Frontal cortex (tissue), 4 donors: ENCODE measurements around the gene SPDYE17. TPM values are rescaled to one million over a fixed set of nuclear protein-coding genes. Genes with fewer than 3 reads are reported as not detected.
"Not testable (repeated sequence)": the region's sequence is repeated elsewhere in the genome, so short reads cannot be mapped to it uniquely, and the experiment has no call there.

Source experiments
- DNase-seq, 2 donors: peaks; one replicate each; pipeline ENCODE4 v3.0.0; 2012; ENCODE audit warnings: low spot score in 2 of 2
- FAIRE-seq: peaks from 2 replicates; lab custom pipeline; 2012; peaks lifted over from hg19 to GRCh38; lab: Jason Lieb, UNC
- total RNA-seq: library from RNA; depleted of rRNA; stranded (reverse); fragments of >200 nt; gene quantifications from one replicate; pipeline ENCODE4 v1.2.3, GENCODE V29; 2014
- donor health status: control.
- donor health status: control.
- donor health status: control.

The SPDYE17 gene
- total RNA-seq, 1 donor from 2014 or later, result not detected

DNA sequence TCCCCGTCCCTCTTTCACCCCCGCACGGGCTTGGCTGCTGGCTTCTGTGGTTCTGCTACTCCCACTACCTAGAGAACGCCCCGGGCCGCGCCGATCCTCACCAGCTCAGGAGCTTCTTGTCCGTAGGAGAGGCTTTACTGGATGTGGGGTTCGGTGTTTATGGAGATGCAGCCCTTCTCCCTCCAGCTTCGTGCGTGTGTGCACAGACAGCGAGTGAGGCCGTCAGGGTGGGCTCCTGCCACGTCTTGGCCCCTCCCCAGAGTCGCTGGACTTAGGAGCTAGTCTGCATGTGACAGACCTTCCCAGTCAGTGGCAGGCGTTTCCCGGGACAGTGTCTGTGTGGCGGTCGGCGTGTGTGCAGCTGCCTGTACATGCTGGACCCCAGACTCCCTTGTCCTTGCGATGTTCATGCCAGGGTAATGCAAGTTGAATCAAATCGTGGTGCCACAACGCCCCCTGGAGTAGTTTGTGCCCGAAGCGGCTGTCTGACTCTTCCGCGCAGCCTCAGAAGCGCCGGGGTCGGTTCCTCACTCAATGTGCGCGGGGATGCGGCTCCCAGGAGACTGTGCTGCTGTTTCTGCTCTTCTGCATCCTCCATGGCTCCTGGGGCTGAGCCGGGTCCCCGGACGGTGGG lies 32.6 kb downstream of the SPDYE17 start:
- not testable (repeated sequence) for FAIRE-seq, DNase-seq

DNA sequence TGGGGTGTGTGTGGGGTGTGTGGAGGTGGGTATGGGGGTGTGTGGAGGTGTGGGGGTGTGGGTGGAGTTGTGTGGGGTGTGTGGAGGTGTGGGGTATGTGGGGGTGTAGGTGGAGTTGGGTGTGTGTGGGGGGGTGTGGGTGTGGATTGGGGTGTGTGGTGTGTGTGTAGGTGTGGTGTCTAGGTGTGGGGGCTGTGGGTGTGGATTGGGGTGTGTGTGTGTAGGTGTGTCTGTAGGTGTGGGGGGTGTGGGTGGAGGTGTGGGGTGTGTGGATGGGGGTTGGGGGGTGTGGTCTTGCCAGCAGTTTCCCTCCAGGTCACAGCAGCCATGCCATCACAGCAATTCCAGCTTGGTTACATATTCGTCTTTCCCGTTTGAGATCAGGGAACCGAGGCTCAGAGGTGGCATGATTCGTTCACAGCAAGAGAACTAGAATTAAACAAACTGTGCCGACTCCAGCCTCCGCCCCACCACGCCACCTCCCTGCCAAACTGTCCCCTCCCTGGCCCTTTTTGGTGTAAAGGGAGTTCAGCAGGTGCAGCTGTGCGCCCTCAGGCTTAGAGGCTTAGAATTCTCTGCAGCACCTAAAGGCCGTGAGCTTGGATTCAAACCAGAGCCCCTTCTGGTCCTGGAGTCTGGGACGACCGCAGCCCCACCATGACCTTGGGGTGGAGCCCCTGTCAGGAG lies 33.3 kb downstream of the SPDYE17 start:
- peak in 1 of 2 donors; percentile 48 for DNase-seq
- not testable (repeated sequence) for FAIRE-seq

DNA sequence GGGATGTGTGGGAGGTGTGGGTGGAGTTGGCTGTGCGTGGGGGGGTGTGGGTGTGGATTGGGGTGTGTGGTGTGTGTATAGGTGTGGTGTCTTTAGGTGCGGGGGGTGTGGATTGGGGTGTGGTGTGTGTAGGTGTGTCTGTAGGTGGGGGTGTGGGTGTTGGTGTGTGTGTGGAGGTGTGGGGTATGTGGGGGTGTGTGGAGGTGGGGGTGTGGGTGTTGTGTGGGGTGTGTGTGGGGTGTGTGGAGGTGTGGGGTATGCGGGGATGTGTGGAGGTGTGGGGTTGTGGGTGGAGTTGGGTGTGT lies 33.9 kb downstream of the SPDYE17 start:
- FAIRE-seq (no peak), DNase-seq (no peak)

DNA sequence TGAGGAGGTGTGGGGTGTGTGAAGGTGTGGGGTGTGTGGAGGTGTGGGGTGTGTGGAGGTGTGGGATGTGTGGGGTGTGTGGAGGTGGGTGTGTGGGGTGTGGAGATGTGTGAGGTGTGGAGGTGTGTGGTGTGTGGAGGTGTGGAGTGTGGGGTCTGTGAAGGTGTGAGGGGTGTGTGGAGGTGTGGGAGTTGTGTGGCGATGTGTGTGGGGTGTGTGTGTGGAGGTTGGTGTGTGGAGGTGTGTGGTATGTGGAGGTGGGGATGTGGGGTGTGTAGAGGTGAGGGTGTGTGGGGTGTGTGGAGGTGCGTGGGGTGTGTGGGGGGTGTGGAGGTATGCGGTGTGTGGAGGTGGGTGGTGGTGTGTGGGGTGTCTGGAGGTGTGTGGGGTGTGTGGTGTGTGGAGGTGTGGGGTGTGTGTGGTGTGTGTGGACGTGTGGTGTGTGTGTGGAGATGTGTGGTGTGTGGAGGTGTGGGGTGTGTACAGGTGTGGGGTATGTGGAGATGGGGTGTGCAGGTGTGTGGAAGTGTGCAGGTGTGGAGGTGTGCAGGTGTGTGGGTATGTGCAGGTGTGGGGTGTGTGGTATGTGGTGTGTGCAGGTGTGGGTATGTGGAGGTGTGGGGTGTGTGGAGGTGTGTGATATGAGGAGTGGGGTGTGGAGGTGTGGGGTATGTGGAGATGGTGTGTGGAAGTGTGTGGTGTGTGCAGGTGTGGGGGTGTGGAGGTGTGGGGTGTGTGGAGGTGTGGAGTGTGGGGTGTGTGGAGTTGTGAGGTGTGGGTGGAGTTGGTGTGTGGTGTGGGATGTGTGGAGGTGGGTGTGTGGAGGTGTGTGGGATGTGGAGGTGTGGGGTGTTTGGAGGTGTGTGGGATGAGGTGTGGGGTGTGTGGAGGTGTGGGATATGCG lies 34.5 kb downstream of the SPDYE17 start:
- DNase-seq (peak in 1 of 2 donors; percentile 43), FAIRE-seq (no peak)

DNA sequence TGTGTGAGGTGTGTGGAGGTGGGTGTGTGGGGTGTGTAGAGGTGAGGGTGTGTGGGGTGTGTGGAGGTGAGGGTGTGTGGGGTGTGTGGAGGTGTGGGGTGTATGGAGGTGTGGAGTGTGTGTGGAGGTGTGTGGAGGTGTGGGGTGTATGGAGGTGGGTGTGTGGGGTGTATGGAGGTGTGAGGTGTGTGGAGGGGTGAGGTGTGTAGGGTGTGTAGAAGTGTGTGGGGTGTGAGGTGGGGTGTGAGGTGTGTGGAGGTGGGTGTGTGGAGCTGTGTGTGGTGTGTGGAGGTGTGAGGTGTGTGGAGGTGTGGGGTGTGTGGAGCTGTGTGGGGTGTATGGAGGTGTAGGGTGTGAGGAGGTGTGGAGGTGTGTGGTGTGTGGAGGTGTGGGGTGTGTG lies 35.2 kb downstream of the SPDYE17 start:
- DNase-seq, FAIRE-seq: not testable (repeated sequence)

DNA sequence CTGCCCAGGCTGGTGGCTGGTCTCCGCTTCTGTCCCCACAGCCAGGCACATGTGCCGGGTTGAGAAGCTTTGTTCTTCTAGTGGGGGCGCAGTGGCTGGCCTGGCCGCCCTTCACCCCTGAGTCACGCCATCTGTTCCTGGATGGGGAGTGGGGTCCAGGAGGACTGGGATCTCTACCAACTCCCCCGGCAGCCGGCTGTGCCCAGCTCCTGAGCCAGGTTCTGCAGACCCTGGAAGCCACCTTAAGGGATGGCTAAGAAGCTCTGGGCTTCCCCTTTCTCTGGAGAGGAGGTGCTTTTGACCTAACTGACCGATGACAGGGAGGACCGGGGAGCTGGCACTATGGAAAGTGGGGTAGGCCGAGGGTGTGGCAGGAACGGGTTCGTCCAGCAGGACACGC lies 37.9 kb downstream of the SPDYE17 start:
- not testable (repeated sequence) for DNase-seq, FAIRE-seq

DNA sequence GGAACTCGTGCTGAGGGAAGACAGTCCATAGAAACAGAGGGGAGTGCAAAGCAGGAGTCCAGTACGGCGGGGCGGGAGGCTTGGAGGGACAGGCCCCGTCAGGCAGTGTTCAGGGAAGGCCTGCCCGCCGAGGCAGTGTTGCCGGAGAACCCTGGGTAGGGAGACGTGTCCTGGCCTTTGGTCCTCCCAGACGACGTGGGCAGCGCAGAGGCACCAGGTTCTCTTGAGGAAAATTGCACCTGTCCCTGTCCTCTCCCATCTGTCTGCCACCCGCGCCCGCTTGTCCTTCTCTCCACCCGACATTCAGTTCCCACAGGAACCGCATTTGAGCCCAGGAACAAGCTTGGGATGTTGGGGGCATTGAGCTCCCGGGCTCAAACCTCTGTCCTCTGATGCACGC lies 38.3 kb downstream of the SPDYE17 start:
- FAIRE-seq, DNase-seq: not testable (repeated sequence)

DNA sequence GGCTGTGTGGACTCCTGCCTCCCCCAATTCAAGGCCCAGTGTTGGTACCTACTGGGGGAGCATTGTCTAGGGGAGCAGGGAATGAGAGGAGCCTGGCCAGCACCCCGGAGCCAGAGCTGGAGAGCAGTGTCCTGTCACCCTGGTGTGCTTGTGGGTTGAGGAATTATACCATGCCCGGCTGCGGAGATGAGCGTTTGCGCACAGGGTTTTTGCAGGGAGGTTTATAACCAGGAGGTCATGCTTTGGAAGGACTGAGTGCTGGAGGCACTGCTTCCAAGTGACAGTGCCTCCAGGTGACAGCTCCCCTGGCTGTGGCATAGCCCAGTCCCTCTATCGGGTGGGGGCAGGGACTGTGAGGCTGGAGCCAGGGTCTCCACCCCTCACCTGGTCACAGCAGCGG lies 39.3 kb downstream of the SPDYE17 start:
- not testable (repeated sequence) for DNase-seq, FAIRE-seq

DNA sequence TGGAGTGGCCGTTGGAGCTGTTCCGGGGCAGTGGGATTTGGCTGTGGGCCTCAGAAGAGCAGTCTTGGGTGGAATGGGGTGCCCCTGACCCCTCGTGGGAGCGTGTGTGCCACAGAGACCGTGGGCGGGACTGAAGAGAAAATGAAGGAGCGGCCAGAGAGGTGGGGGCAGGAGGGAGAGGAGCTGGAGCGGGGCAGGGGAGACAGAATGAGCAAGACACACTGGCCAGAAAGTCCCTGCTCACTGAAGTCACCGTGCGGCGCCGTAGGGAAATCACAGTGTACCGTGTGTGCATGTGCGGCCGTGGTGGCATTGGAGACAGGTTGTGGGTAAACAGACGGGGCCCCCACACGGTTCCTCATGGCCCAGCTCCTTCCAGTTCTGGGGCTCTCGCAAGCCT lies 40.0 kb downstream of the SPDYE17 start:
- DNase-seq, FAIRE-seq: not testable (repeated sequence)

DNA sequence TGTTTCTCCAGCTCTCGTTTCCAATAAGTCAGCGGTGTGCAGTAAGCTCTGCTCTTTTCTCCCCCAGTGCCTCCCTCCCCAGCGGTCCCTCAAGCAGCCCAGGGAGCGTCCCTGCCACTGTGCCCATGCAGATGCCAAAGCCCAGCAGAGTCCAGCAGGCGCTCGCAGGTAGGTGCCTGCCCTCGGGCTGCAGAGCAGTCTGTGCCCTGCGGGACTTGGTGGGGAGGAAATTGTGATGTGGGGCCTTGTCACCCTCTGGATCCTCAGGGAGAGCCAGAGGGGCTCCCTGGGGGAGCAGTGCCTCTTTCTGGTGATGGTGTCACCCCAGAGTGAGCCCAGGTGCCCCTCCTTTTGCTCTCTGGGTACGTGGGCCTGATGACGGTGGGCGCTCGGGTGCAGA lies 42.0 kb downstream of the SPDYE17 start:
- not testable (repeated sequence) for FAIRE-seq, DNase-seq

DNA sequence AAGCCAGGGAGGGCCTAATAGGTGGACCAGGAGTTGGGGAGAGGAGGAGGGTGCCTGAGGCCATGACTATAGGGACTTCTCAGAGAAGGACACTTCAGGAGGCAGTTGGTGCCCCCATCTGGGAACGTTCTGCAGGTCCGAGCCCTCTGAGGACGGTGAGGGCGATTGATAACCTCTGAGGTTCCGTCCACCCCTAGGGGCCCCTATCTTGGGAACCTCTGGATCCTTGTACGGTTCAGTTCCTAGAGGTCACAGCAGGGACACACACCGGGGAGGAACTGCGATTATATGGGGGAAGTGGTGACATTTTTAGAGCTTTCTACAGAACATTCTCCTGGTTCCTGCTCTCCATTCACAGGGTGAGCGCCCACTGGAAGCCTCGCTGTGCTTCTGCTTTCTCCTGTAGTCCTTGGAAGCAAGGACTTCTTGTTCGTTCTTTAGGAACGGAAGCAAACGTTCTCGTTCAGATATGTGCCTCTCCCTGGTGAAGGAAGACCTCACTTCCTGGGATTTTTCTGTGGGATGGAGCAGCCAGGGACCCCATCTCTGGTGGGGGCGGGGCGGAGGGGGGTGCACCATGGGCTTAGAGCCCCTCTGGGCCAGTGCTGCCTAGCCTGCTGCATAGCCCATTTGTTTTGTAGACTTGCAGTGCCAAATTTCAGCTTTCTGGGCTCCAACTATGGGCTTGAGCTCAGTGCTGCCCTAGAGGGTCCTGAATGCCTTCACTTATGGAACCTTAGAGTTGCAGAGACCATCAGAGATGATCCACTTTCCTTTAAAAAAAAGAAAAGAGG lies 46.0 kb downstream of the SPDYE17 start:
- not testable (repeated sequence) for FAIRE-seq, DNase-seq

DNA sequence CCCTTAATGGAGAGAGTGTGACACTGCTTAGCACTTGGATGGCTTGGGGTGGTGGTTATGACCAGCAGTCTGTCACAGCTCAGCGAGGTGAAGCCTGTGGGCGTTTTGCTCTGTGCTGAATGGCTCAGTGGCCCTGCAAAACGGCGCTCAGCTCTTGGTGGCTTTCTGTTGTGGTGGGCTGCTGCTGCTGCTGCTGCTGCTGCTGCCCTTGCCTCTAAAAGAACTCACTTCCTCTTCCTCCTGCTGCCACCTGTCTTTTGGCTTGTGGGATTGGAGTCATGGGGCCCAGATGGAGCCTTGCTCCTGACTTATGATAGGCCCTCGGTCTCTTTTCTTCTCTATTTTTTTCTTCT lies 47.4 kb downstream of the SPDYE17 start:
- FAIRE-seq, DNase-seq: not testable (repeated sequence)

DNA sequence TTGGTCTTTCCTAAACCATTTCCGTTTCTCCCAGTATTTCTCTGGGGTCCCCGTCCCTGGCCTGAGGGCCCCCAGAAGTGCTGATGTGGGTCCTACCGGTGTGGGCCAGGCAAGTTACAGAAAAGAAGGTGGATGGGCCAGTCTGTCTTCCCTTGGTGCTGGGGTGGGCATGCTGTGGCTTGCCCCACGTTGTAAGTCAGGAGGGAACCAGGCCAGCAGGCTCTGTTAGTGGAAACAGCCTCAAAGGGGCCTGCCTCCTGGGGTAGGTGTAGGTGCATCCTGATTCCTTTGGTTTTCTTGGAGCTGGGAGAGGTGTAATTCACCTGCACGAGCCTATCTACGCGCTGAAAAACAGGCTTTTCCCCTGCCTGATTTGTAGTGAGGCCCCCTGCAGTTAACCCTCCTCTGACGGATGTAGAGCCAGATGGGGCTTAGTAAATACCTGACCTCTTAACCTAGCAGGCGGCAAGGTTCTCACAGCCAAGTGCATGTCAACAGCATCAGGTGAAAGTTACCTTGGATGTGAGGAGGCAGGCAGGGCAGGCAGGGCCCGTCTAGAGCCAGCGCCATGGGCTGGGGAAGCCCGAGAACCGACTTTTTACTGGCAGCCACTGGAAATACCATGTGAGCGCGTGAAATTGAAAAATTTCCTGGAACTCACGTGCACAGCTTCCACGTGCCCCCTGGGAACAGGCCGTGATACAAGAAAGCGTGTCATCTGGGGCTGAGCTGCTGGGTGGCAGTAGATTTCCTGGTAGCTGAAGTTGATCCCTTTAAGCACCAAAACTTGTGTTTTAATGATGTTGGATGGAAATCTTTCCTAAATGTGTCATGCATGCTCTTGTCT lies 48.0 kb downstream of the SPDYE17 start:
- DNase-seq, FAIRE-seq: not testable (repeated sequence)

DNA sequence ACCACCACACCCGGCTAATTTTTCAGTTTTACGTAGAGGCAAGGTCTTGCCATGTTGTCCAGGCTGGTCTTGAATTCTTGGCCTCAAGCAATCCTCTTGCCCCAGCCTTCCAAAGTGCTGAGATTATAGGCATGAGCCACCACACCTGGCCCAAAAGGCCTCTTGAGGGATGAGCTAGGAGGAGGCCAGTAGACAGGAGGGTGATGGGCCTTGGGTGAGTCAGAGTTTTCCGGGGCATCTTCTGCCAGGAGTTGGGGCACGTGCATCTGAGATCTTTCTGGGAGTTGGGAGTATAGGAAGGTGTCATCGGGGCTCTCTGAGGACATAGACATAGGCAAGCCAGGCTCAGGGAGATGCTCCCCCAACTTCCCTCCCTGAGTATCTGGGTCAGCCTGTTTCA lies 48.8 kb downstream of the SPDYE17 start:
- not testable (repeated sequence) for FAIRE-seq, DNase-seq

DNA sequence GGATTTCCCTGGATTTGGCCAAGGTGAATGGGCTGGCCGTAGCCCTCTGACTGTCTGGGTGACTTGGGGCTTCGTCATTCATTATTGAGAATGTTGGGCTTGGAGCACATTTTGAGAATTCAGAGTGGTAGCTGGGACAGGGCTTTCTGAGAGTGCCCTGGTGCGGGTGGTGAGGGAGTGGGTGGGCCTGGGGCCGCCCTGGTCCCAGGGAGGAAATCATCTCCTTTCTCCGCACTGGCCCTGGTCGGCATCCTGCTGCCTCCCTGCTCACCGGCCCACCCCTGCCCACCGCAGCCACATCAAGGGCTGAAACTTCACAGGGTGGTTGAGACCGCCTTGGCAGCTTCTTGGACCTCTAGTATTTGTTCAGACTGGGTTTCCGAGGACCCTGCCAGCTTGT lies 49.7 kb downstream of the SPDYE17 start:
- not testable (repeated sequence) for FAIRE-seq, DNase-seq

DNA sequence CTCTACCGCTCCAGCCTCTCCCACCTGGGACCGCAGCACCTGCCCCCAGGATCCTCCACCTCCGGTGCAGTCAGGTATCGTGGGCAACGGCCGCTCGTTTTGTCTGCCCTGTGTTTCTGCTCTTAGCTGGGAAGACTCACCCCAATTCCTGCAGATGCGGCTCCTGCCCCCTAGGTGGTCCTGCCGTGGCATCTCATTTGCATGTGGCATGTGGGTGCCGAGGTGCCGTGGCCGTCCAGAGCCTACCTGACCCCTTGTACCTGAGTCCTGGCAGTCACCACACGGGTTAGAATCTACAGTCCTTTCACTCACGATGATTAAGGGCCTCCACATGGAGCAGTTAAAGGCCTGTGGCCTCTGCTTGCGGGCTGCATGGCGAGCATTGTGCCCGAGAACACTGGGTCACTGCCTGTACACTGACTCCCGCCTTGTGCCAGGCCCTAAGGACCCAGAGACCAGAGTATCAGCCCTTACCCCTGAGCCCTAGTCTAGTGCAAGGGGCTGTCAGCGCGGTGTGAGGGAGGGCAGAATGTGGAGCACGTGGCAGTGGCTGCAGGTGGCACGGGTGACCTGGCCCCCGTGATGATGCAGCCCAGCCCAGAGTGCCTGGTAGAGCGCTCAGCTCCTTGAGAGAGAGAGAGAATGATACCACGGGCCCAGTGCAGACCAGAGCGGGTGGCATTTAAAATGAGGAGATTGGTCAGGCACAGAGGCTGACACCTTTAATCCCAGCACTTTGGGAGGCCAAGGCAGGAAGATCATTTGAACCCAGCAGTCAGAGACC lies 50.8 kb downstream of the SPDYE17 start:
- FAIRE-seq, DNase-seq: not testable (repeated sequence)

DNA sequence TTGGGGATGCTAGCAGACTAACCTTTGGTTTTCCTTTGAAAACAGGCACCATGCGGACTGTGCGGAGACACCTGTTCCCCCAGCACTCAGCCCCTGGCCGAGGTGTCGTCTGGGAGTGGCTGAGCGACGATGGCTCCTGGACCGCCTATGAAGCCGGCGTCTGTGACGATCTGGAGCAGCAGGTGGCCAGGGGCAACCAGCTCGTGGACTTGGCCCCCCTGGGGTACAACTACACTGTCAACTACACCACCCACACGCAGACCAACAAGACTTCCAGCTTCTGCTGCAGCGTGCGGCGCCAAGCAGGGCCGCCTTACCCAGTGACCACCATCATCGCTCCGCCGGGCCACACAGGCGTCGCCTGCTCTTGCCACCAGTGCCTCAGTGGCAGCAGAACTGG lies 51.6 kb downstream of the SPDYE17 start:
- not testable (repeated sequence) for FAIRE-seq

DNA sequence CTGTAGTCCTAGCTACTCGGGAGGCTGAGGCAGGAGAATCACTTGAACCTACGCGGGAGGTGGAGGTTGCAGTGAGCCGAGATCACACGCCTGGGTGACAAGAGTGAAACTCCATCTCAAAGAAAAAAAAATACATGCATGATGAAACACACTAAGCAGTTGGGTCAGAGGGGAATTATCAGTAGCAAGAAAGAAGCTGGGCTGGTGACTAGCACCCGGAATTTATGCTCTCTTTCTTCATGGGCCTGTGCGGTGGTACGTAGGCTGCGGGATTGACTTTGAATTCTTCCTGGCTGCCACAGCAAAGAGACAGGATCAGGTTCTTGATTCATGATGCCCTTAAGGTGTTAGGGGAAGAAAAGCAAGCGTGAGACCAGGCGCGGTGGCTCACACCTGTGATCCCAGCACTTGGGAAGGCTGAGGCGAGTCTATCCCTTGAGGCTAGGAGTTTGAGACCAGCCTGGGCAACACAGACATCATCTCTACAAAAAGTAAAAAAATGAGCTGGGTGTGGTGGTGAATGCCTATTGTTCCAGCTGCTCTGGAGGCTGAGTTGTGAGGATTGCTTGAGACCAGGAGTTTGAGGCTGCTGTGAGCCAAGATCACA lies 54.3 kb downstream of the SPDYE17 start:
- not testable (repeated sequence) for DNase-seq, FAIRE-seq

More for the DNA sequence above, 51.6 kb downstream of the SPDYE17 start:
- DNase-seq, result not testable (repeated sequence)
